ENCODE data around the gene PDE4D. TPM values are rescaled to one million over a fixed set of nuclear protein-coding genes. Genes with fewer than 3 reads are reported as not detected.

Gene PDE4D
- total RNA-seq, 2 experiments from 2014 or later = 68.5 to 69.8 TPM

DNA sequence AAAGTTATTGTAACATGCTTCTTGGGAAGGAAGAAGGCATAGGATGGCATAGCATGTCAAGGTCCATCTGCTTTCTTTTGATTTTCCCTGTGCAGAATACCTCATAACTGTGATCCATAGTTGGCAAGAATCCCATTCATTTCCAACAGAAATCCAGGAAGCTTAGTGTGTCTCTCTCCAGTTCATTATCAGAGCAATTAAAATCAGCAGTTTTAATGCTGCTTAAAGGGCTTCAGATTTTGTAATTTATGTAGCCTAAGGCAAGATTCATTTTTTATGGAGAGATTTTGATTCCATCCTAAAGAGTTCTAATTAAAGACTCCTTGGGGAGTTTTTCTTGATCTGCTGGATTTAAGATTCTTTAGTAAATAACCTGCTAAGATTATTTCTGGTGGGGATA is 560.1 kb downstream of the PDE4D start:
- H3K27ac Mint-ChIP-seq = no peak overlapping the region
- ATAC-seq (no peak), DNase-seq (no peak)
- H3K9me3 Mint-ChIP-seq (ENCODE audit: low read depth) = no peaks in the 10 kb centered on the region
- no peaks in the 10 kb centered on the region for H3K36me3 Mint-ChIP-seq (ENCODE audit: low read depth)
- ChIA-PET CTCF (no interaction called here), POLR2A (no interaction called here)
- peaks cover 10% of the 10 kb centered on the region for H3K27me3 Mint-ChIP-seq
- H3K4me3 Mint-ChIP-seq = no peak overlapping the region
- no peaks in the 10 kb centered on the region for H3K4me1 Mint-ChIP-seq
- intact Hi-C loops (cut with DNase I, micrococcal nuclease) = no loop called here

DNA sequence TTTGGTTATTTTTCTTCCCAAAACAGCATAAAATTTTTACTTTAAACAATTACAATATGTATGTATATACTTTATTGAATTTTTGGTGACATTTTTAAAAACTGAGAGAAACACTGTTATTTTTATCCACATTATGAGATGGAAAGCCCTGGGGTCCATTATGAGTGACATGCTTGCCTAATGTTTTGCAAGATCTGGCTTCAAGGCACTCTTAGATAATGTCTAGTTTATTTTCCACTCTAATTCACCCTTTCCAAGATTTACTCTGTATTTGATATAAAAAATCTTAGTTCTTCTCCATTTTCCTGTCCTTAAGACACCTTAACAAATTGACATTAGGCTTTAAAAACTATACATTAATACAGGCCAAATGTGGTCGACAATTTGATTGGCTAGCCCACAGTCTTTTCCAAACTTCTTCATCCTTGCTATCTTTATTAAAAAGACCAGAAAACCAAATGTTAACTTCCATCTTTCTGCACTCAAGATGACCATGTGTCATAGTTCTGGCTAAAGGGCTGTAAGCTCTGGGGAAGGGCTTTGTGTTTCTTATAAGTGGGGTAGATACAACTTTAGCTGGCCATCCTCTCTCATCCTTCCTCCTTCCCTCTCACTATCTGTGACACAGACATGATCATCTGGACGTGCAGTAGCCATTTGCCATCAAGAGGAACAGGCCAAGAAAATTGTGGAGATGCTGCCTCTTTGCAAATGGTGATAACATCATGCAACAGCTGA is 561.1 kb downstream of the PDE4D start:
- ChIA-PET CTCF (no interaction called here), POLR2A (no interaction called here)
- no peak overlapping the region for H3K4me3 Mint-ChIP-seq
- ATAC-seq (no peak), DNase-seq (no peak)
- H3K27me3 Mint-ChIP-seq = peaks cover 6% of the 10 kb centered on the region
- no peaks in the 10 kb centered on the region for H3K36me3 Mint-ChIP-seq (ENCODE audit: low read depth)
- intact Hi-C loops (cut with DNase I, micrococcal nuclease) = no loop called here
- no peaks in the 10 kb centered on the region for H3K4me1 Mint-ChIP-seq
- H3K9me3 Mint-ChIP-seq (ENCODE audit: low read depth) = no peaks in the 10 kb centered on the region
- no peak overlapping the region for H3K27ac Mint-ChIP-seq

- Mint-ChIP-seq H3K27me3 (peaks cover 4% of the 10 kb centered on the region), H3K36me3 (ENCODE audit: low read depth) (no peaks in the 10 kb centered on the region), H3K9me3 (ENCODE audit: low read depth) (no peaks in the 10 kb centered on the region), H3K4me3 (no peak overlapping the region), H3K27ac (no peak overlapping the region), H3K4me1 (no peaks in the 10 kb centered on the region)
- intact Hi-C loops (cut with DNase I, micrococcal nuclease) = no loop called here
- ATAC-seq (no peak), DNase-seq (no peak)
- ChIA-PET CTCF (no interaction called here), POLR2A (no interaction called here)
Measured at GRCh38 chr5:59330680-59331079, 562.8 kb downstream of the PDE4D start.

GRCh38 chr5:59328709-59329296 is 564.7 kb downstream of the PDE4D start:
- ATAC-seq (no peak), DNase-seq (no peak)
- H3K27me3 Mint-ChIP-seq = no peaks in the 10 kb centered on the region
- no peaks in the 10 kb centered on the region for H3K9me3 Mint-ChIP-seq (ENCODE audit: low read depth)
- intact Hi-C loops (cut with DNase I, micrococcal nuclease) = no loop called here
- CTCF ChIA-PET = interaction anchor here (1.1 kb wide), 1 partner anchor 8 kb away, joined by 3 read pairs; no protein-coding TSS in a partner anchor
- no peaks in the 10 kb centered on the region for H3K36me3 Mint-ChIP-seq (ENCODE audit: low read depth)
- no peak overlapping the region for H3K4me3 Mint-ChIP-seq
- POLR2A ChIA-PET = no interaction called here
- no peak overlapping the region for H3K27ac Mint-ChIP-seq
- H3K4me1 Mint-ChIP-seq = no peaks in the 10 kb centered on the region

- ATAC-seq (no peak), DNase-seq (no peak)
- intact Hi-C loops (cut with DNase I, micrococcal nuclease) = no loop called here
- no peaks in the 10 kb centered on the region for H3K4me1 Mint-ChIP-seq
- H3K27me3 Mint-ChIP-seq = no peaks in the 10 kb centered on the region
- ChIA-PET CTCF (interaction anchor here (0.6 to 1.3 kb wide), 5 partner anchors 9 to 279 kb away, joined by 3 to 5 read pairs (median 3); no protein-coding TSS in a partner anchor), POLR2A (interaction anchor here (0.7 kb wide), 1 partner anchor 439 kb away, joined by 16 read pairs; no protein-coding TSS in a partner anchor)
- H3K27ac Mint-ChIP-seq = no peak overlapping the region
- no peaks in the 10 kb centered on the region for H3K9me3 Mint-ChIP-seq (ENCODE audit: low read depth)
- H3K4me3 Mint-ChIP-seq = no peak overlapping the region
- H3K36me3 Mint-ChIP-seq (ENCODE audit: low read depth) = no peaks in the 10 kb centered on the region
Measured at GRCh38 chr5:59327191-59327980, 566.1 kb downstream of the PDE4D start.

DNA sequence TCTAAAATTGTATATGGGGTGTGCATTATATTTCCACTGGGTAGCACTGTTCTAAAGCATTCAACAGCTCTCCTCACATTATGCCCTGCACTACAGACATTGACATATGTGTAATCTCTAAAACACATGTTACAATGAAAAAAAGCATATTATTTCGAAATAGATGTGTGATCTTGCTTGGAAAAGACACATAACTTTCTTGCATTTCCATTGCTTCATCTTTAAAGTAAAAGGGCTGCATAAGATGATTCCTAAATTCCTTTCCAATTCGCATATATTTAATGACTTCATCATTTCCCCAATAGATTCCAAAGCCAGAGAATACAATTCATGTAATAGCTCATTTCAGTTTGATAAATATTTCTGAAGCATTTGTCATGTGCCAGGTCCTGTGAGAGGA is 566.9 kb downstream of the PDE4D start:
- Mint-ChIP-seq H3K4me3 (no peak overlapping the region), H3K36me3 (ENCODE audit: low read depth) (no peaks in the 10 kb centered on the region), H3K27ac (no peak overlapping the region), H3K27me3 (no peaks in the 10 kb centered on the region), H3K4me1 (no peaks in the 10 kb centered on the region), H3K9me3 (ENCODE audit: low read depth) (no peaks in the 10 kb centered on the region)
- intact Hi-C loops (cut with DNase I, micrococcal nuclease) = no loop called here
- CTCF ChIA-PET = interaction anchor here (0.7 to 1.3 kb wide), 2 partner anchors 9 to 15 kb away, joined by 3 to 5 read pairs; no protein-coding TSS in a partner anchor
- DNase-seq (no peak), ATAC-seq (no peak)
- POLR2A ChIA-PET = no interaction called here

- Mint-ChIP-seq H3K27me3 (no peaks in the 10 kb centered on the region), H3K36me3 (ENCODE audit: low read depth) (no peaks in the 10 kb centered on the region), H3K27ac (no peak overlapping the region), H3K4me3 (no peak overlapping the region), H3K9me3 (ENCODE audit: low read depth) (no peaks in the 10 kb centered on the region), H3K4me1 (no peaks in the 10 kb centered on the region)
- POLR2A ChIA-PET = no interaction called here
- CTCF ChIA-PET = interaction anchor here (1.5 kb wide), 1 partner anchor 11 kb away, joined by 4 read pairs; no protein-coding TSS in a partner anchor
- no peak for ATAC-seq
- DNase-seq = no peak
- intact Hi-C loops (cut with DNase I, micrococcal nuclease) = no loop called here
Measured at GRCh38 chr5:59325070-59325469, 568.5 kb downstream of the PDE4D start.

DNA sequence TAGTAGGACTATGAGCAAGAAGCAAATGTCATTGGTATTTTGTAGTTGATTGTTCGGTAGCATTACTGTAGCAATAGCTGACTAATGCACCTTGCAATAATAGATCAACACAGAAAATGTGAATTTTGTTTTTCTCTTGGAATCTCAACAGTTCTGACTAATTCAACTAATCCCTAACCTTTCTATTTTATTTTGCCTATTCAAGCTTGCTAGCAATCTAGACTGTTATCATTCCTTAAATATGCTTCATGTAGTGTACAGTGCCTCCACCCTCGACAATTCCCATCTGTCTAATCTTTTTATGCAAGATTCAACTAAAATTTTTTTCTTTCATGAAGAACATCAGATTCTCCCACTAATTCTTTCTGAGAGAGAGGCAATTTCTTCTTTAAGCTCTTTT is 570.6 kb downstream of the PDE4D start:
- DNase-seq = no peak
- no peak for ATAC-seq
- no peak overlapping the region for H3K27ac Mint-ChIP-seq
- no peak overlapping the region for H3K4me3 Mint-ChIP-seq
- H3K9me3 Mint-ChIP-seq (ENCODE audit: low read depth) = no peaks in the 10 kb centered on the region
- no peaks in the 10 kb centered on the region for H3K36me3 Mint-ChIP-seq (ENCODE audit: low read depth)
- no peaks in the 10 kb centered on the region for H3K27me3 Mint-ChIP-seq
- CTCF ChIA-PET = no interaction called here
- H3K4me1 Mint-ChIP-seq = no peaks in the 10 kb centered on the region
- intact Hi-C loops (cut with DNase I, micrococcal nuclease) = no loop called here
- POLR2A ChIA-PET = no interaction called here

DNA sequence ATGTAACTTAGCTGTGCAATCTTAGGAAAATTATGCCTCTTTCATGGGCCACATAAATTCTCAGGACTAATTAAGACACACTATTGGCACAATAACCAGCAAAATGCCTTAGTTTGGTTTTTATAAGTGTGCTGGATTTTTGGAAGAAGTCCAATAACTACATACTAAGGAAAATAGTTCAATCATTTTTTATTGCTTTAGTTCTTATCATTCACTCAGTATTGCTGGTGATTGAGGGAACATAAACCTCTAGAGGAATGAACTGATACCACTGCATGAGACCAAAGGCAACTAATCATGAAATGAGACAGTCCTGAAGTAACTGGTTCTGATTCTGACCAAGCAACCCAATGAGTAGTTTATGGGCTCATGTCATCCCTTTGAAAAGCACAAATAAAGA is 571.5 kb downstream of the PDE4D start:
- H3K36me3 Mint-ChIP-seq (ENCODE audit: low read depth) = no peaks in the 10 kb centered on the region
- no peak overlapping the region for H3K27ac Mint-ChIP-seq
- intact Hi-C loops (cut with DNase I, micrococcal nuclease) = no loop called here
- ChIA-PET CTCF (no interaction called here), POLR2A (no interaction called here)
- no peaks in the 10 kb centered on the region for H3K9me3 Mint-ChIP-seq (ENCODE audit: low read depth)
- H3K27me3 Mint-ChIP-seq = no peaks in the 10 kb centered on the region
- no peak for ATAC-seq
- H3K4me3 Mint-ChIP-seq = no peak overlapping the region
- H3K4me1 Mint-ChIP-seq = no peaks in the 10 kb centered on the region
- no peak for DNase-seq

DNA sequence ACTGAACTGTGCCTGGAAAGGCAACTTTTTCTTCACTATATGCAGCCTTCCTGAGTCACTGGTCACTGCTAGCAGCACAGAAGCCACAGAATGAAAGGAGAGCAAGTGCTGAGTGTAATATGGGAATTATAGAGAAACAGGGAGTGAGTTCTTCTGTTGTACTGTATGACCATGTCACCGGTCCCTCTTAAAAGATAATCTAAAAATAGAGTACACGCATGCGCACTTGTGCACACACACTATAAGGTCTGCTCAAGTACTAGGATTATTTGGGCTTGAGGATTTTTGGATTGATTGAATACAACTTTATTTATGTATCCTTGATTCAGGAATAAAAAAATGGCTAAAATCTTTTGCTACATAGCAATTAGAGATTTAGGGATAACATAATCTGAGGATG is 571.9 kb downstream of the PDE4D start:
- no peaks in the 10 kb centered on the region for H3K9me3 Mint-ChIP-seq (ENCODE audit: low read depth)
- H3K27me3 Mint-ChIP-seq = no peaks in the 10 kb centered on the region
- no peak overlapping the region for H3K4me3 Mint-ChIP-seq
- no peak overlapping the region for H3K27ac Mint-ChIP-seq
- intact Hi-C loops (cut with DNase I, micrococcal nuclease) = no loop called here
- POLR2A ChIA-PET = no interaction called here
- CTCF ChIA-PET = no interaction called here
- ATAC-seq (no peak), DNase-seq (no peak)
- H3K36me3 Mint-ChIP-seq (ENCODE audit: low read depth) = no peaks in the 10 kb centered on the region
- no peaks in the 10 kb centered on the region for H3K4me1 Mint-ChIP-seq

DNA sequence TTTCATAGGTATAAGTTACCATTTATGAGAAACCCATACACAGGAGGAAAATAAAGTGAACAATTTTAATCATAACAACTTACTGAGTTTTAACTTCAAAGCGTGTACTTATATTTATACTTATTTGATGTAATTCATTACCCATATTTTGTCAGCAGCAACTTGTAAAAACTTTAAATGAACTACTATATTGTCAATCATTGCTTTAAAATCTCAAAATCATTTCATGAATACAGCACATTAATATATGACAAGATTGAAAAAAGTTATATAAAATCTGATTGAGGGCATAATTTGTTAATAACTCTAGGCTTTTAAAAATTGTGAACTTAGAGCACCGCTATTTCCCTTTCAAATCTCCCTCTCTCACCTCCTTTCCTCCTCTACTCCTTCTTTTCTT is 573.1 kb downstream of the PDE4D start:
- H3K27ac Mint-ChIP-seq = no peak overlapping the region
- ATAC-seq (no peak), DNase-seq (no peak)
- no peaks in the 10 kb centered on the region for H3K27me3 Mint-ChIP-seq
- H3K4me1 Mint-ChIP-seq = no peaks in the 10 kb centered on the region
- intact Hi-C loops (cut with DNase I, micrococcal nuclease) = no loop called here
- no peaks in the 10 kb centered on the region for H3K9me3 Mint-ChIP-seq (ENCODE audit: low read depth)
- ChIA-PET POLR2A (no interaction called here), CTCF (no interaction called here)
- H3K36me3 Mint-ChIP-seq (ENCODE audit: low read depth) = no peaks in the 10 kb centered on the region
- H3K4me3 Mint-ChIP-seq = no peak overlapping the region

DNA sequence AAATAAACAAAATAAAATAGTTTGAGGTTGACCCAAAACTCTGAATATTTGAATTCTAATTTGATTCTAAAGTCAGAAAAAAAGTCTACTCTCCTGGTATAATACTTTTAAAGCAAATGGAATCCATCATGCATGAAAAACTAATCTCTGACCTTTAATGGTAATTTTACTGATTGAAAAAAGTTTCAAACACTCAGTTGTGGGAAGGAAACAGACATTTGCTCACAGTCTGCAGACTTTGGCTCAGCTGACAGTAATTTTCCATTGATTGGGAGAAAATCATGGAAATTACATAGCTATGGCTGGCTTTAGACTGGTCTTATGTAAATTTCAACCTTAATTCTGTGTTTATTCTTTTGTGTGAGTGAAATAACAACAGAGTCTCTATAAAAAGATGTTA is 574.3 kb downstream of the PDE4D start:
- intact Hi-C loops (cut with DNase I, micrococcal nuclease) = no loop called here
- ATAC-seq (no peak), DNase-seq (no peak)
- Mint-ChIP-seq H3K27ac (no peak overlapping the region), H3K27me3 (no peaks in the 10 kb centered on the region), H3K36me3 (ENCODE audit: low read depth) (no peaks in the 10 kb centered on the region), H3K9me3 (ENCODE audit: low read depth) (no peaks in the 10 kb centered on the region), H3K4me1 (no peaks in the 10 kb centered on the region), H3K4me3 (no peak overlapping the region)
- CTCF ChIA-PET = interaction anchor here (0.6 kb wide), 1 partner anchor 301 kb away, joined by 4 read pairs; no protein-coding TSS in a partner anchor
- POLR2A ChIA-PET = no interaction called here

All from activated CD4-positive, alpha-beta T cell treated with anti-CD3 and anti-CD28 coated beads for 36 hours (primary cell).